ENCODE results near the gene ZSWIM6.

DNA sequence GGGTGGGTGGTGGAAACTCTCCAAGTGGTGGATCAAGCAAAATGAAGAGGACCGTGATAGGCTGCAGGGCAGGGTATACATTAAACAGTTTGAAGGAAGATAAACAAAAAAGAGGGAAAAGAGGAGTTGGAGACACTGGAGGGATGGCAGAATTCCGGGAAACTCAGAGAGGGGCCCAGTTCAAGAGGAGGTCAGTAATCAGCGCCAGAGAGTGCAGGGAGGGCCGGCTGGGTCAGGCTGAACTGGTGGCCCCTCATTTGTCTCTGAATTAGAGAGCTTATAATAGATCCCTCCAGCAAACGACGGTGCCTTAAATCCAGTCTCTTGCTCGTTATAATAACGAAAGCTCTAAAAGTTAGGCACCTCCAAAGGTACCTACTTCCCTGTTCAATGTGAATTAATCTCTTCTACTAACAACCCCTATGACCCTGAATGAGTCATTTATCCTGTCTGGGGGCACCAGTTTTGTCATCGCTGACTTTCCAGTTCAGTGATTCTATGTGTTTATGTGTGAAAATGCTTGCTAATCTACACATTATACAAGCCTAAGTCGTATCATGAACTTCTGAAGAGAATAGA lies 2.4 kb upstream of the ZSWIM6 start:
- TF ChIP-seq EZH2 (IDR thresholded peaks at IDR 0.05) (no peak), POLR2AphosphoS5 (IDR thresholded peaks at IDR 0.05; ENCODE audit: borderline replicate concordance, low read depth, low read length) (no peak; the same call in 1 of the 2 replicates)

Measured in SK-N-MC (cell line).